ENCODE data around the gene RAPGEF1.

Gene RAPGEF1

DNA sequence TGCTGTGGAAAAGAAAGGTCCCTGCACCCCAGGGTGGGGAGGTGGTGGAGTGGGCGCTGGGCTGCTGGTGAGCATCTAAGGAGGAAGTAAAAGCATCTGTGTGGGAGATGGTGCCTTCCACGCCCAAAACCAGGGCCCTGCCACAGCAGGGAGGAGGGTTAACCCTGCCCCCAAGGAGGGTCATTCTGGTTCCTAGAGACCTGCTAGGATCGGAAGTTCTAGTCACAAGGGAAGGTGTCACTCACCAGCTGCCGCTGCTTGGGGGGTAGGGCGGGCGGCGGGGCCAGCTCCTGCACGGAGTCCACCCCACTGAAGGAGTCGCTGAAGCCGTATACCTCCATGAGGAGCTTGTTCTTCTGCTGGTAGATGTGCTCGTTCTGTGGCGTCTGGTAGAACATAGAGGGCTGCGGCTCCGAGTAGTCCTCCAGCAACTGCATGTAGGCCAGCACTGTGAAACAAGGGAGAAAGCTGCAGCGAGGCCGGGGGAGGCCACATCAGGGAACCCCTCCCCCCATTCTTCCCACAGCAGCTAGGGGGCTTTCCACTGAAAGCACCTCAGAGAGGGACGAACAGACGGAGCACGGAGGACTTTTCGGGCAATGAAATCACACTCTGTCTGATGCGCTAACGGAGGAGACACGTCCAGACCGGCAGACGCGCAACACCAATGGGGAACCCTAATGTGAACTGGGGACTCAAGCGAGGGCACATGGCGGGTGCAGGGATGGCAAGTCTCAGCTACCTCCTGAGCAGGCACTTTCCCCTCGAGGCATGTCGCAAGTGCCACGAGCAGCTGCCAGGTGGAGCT lies 118.1 kb downstream of the RAPGEF1 start:
- DNase-seq, result no peak

DNA sequence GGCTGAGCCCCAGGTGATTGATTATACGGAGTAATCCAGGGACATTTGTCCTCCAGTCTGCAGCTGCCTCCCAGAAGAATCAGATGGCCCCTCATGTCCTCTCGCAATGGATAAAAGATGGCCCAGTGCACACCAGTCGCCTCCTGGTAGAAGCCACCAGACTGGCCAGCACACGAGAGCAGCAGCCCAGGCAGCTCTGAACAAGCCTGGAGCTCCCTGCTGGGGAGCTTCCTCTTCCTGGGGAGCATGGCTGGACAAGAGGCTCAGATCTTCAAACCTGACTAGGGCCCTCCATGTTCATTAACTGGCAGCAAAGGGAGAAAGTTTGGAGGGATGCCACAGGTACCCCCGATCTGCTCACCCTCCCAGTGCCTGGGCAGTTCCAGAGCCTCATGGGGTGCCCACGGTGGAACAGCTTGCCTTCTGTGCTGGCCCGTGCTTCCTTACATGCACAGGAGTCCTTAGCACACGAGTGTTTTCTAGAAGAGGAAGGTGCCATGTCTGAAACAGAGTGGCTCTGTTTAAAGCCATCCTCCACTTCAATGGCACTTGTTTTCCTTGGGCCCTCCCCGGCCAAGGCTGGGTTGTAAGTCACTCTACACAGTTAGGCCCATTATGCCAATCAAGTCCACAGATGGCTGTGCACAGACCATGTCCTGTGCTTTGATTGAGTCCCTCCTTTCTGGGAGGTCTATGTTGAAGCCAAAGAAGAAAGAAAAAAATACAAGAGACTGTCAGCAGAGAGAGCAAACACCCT lies 118.9 kb downstream of the RAPGEF1 start:
- DNase-seq, result no peak

- no peak for DNase-seq
Measured at GRCh38 chr9:131619680-131620079, 120.2 kb downstream of the RAPGEF1 start.

DNA sequence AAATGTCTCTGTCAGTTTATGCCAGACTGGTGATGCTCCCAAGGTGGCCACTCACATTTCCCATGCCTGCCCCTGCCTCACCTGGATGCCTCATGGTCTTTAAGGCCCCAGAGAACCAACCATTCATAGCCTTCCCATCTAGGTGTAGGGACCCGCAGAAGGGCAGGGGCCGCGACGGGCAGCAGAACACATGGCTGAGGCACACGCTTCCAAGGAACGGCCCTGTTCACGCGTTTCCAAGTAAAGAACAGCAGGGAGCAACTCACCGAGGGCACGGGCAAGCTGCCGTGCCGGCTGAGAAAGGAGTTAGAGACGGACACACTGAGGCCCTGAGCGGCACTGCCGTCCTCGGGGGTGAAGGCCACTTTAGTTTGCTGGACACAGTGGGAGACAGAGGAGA lies 121.1 kb downstream of the RAPGEF1 start:
- no peak for DNase-seq

GRCh38 chr9:131618071-131618479 lies 121.8 kb downstream of the RAPGEF1 start:
- peak; percentile 44 for DNase-seq

GRCh38 chr9:131617611-131618010 lies 122.3 kb downstream of the RAPGEF1 start:
- no peak for DNase-seq

DNA sequence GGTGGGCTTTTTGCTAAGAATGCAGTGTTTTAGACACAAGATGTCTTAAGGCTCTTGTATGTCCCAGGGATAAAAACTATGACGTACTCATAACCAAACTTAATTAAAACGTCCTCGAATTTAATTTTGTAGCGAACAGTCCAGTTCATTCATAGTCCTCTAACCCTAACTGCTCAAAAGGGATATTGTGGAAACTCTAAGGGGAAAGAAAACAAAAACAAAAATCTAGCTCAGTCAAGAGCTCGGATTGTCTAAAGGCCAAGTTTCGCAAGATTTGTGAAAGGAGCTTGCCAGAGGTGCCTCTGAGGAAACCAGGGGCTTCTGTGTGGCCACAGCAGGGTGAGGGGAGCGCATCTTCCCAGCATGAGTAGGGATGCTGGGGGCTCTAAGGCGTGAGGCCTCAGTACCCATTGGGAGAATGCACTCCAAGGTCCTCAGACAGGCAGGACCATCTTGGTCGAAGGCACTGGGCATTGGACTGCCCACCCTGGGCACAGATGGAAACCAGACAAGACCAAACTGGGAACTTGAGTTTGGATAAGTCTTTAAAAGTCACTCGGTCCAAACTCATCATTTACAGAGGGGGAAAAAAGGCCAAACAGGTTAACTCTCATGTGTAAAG lies 122.8 kb downstream of the RAPGEF1 start:
- DNase-seq, result no peak

DNA sequence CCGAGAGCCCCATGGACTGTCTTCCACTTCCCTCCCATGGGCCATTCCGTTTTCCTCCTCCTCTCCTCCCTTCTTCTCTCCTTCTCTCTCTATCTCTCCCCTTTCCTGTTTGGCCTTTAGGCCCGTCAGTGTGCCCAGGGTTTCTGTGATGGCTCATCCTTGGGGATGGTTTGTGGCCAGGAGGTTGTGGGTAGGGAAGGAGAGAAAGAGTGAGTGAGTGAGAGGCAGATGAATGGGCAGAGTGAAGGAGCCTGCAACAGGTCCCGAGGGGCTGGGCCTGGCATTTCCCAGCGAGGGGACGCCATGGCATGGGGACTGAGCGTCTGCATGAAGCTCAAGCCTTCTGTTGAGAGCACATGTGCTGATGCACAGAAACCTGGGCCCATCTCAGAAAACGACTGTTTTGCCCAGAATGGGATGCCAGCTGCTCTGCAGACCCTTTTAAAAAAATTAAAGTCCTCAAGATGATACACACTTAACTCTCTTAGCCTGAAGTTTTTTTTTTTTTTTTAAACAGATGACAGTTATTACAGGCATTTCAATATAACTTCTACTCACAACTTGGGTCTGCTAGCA lies 125.4 kb downstream of the RAPGEF1 start:
- no peak for DNase-seq

GRCh38 chr9:131613921-131614320 lies 126.0 kb downstream of the RAPGEF1 start:
- no peak for DNase-seq

DNA sequence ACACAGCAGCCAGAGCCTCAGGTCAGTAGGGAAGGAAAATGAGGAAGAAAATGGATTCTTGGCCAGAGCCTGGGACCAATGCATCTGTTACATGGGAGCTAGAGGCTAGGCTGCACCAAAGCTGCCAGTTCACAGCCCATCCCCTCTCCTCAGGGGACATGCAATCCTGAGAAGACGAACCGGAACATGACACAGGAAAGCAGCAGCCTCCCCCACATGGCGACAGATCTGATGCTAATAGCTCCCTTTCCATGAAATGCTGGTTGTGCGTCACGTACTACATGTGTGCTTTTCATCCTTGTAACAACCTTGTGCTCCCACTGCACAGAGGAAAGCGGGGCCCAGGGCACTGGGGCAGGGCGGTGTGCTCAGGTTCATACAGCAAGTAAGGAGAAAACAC lies 127.0 kb downstream of the RAPGEF1 start:
- no peak for DNase-seq

- DNase-seq, result no peak
Measured at GRCh38 chr9:131611586-131612315, 128.1 kb downstream of the RAPGEF1 start.

DNA sequence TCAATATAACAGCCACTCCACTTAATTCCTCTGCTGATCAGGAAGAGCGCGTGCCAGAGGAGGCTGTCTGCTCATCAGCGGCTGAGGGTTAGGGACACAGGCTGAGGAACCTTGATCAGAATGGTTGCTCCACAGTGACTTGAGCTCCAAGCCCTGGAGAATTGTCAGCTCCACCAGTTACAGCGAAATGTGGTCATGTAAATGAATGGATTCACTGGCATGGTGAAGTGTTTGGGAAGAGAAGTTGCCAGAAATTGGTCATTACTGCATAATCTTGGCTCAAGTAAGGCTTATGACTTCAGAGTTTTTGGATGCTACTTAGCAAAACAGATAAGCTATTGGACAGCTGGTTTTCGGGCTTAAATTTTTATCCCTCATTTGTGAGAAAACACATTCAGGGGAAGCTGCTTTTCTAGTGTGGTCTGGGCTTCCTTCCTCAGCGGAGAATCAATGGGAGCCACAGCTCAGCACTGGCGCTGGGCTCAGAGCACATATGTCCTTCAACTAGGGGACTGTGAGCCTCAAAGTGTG lies 129.6 kb downstream of the RAPGEF1 start:
- peak; percentile 25 for DNase-seq

GRCh38 chr9:131609099-131609830 lies 130.6 kb downstream of the RAPGEF1 start:
- DNase-seq, result peak; percentile 67

- DNase-seq, result peak; percentile 94
Measured at GRCh38 chr9:131608493-131609037, 131.3 kb downstream of the RAPGEF1 start.

- no peak for DNase-seq
Measured at GRCh38 chr9:131607591-131607990, 132.3 kb downstream of the RAPGEF1 start.

GRCh38 chr9:131606896-131607567 lies 132.8 kb downstream of the RAPGEF1 start:
- no peak for DNase-seq

GRCh38 chr9:131605770-131606590 lies 133.9 kb downstream of the RAPGEF1 start:
- DNase-seq, result peak; percentile 43

DNA sequence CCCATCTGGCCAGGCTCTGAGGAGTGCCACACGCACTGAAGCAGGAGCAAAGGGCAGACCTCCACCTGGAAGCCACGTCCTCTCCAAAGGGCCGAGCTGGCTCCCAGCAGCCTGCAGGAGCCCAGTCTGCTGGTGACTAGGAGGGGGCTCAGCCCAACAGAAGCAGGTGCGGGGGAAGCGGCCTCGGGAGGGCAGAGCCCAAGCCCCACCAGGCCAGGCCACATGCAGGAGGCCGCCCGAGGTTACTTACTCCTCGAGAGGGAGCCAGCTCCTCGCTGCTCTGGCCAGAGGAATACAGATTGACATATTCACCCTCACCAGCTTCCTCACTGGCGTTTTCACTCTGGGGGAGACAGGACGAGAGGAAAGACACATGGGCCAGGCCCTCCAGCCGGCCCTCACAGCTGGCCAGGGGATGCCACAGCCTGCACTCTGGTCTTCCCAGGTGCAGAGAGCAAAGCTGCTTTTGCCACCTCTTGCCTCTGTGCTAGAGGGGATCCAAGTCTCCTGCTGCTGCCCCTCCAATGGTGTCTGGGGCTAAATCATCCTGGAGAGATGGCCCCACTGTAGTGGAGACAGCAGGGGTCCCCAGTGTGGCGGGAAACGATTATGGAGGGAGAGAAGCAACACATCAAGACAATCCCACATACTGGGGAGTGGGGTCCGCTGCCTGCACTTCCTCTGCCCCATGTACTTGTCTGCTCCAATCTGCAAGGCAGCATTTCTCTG lies 136.0 kb downstream of the RAPGEF1 start:
- no peak for DNase-seq

DNA sequence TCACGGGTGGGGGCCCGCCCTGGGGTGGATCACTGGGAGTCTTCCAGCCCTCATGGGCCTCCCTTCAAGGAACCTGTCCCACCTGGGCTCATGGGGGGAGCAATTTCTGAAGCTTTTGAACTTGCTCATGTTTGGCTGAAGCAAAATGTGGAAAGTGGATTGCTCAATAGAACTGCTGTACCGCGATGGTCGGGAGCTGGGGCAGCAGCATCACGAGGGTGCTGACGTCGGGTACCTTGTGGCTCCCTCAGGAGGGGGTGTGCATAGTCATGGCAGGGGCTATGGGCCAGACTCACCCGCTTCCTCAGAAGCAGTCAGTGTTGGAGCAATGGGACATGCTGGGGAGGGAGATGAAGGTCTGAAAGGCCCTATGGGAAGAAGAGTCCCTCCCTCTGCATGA lies 136.7 kb downstream of the RAPGEF1 start:
- DNase-seq, result no peak

All from fibroblast of skin of back (primary cell).